HepG2 (cell line): ENCODE results near the gene PIK3IP1. TPM values are rescaled to one million over a fixed set of nuclear protein-coding genes. Genes with fewer than 3 reads are reported as not detected.

ENCODE experiments used
- AGO1 ChIP-seq: fragments of 200-400 bp; formaldehyde crosslinking; IDR thresholded peaks from 2 replicates; pipeline ENCODE4 v1.6.1; 2017; ENCODE audit warnings: mild to moderate bottlenecking, low read depth, low read length, moderate library complexity; ENCODE audit not compliant: poor library complexity, severe bottlenecking
- GLMP ChIP-seq: sonication (generic); formaldehyde crosslinking; IDR thresholded peaks from 2 replicates; pipeline ENCODE4 v1.9.0; 2021; ENCODE audit warnings: missing genetic modification reagents, mild to moderate bottlenecking, borderline replicate concordance
- HNRNPUL1 ChIP-seq: fragments of 200-400 bp; formaldehyde crosslinking; IDR thresholded peaks from 2 replicates; pipeline ENCODE4 v1.6.1; 2017; ENCODE audit warnings: low read depth, mild to moderate bottlenecking, low read length, moderate library complexity
- HOXD1 ChIP-seq: sonication (generic); formaldehyde crosslinking; IDR thresholded peaks from 2 replicates; pipeline ENCODE4 v1.5.0; 2020; ENCODE audit warnings: missing genetic modification reagents
- NPAS2 ChIP-seq: sonication (generic); formaldehyde crosslinking; IDR thresholded peaks from 2 replicates; pipeline ENCODE4 v1.8.0; 2022; ENCODE audit warnings: mild to moderate bottlenecking, missing genetic modification reagents, borderline replicate concordance
- PLRG1 ChIP-seq: fragments of 450-650 bp; conservative IDR thresholded peaks from 2 replicates; pipeline ENCODE4 v1.6.1; 2016
- POLR2AphosphoS5 ChIP-seq: IDR thresholded peaks from 2 replicates; pipeline ENCODE4 v1.6.1; 2012; ENCODE audit warnings: low read depth, low read length
- RFXAP ChIP-seq: sonication (generic); formaldehyde crosslinking; IDR thresholded peaks from 2 replicates; pipeline ENCODE4 v1.4.0; 2020; ENCODE audit warnings: missing genetic modification reagents, borderline replicate concordance
- SIN3A ChIP-seq: IDR thresholded peaks from 2 replicates; pipeline ENCODE4 v1.6.1; 2011; ENCODE audit warnings: low read depth, mild to moderate bottlenecking, control low read depth, low read length, borderline replicate concordance
- SMC3 ChIP-seq: IDR thresholded peaks from 2 replicates; pipeline ENCODE4 v1.6.1; 2011; ENCODE audit warnings: low read length, improper control_type of control experiment
- USF2 ChIP-seq, 2 experiments: sonication (generic) in 1 of 2; formaldehyde crosslinking in 1 of 2; IDR thresholded peaks; 2 replicates each; pipeline versions ENCODE4 v1.5.1 to v1.6.1; 2011 to 2020; ENCODE audit warnings: borderline replicate concordance in 1 of 2, low read depth in 1 of 2, low read length in 1 of 2, mild to moderate bottlenecking in 1 of 2, missing genetic modification reagents in 1 of 2, moderate library complexity in 1 of 2
- XRCC5 ChIP-seq: fragments of 200-400 bp; formaldehyde crosslinking; optimal IDR thresholded peaks from 2 replicates; pipeline ENCODE3; 2017; ENCODE audit warnings: mild to moderate bottlenecking, low read length
- ZBTB1 ChIP-seq: sonication (generic); formaldehyde crosslinking; IDR thresholded peaks from 2 replicates; pipeline ENCODE4 v1.4.0; 2020; ENCODE audit warnings: missing genetic modification reagents, borderline replicate concordance
- ZNF263 ChIP-seq: sonication (generic); formaldehyde crosslinking; IDR thresholded peaks from 2 replicates; pipeline ENCODE4 v1.4.0; 2020; ENCODE audit warnings: missing genetic modification reagents
- ZNF343 ChIP-seq: sonication (generic); formaldehyde crosslinking; IDR thresholded peaks from 2 replicates; pipeline ENCODE4 v1.4.0; 2020; ENCODE audit warnings: mild to moderate bottlenecking, missing genetic modification reagents
- ZNF577 ChIP-seq: sonication (generic); formaldehyde crosslinking; IDR thresholded peaks from 2 replicates; pipeline ENCODE4 v1.4.0; 2020; ENCODE audit warnings: mild to moderate bottlenecking, low read depth, missing genetic modification reagents, borderline replicate concordance
- ZNF678 ChIP-seq: sonication (generic); formaldehyde crosslinking; IDR thresholded peaks from 2 replicates; pipeline ENCODE4 v1.4.0; 2020; ENCODE audit warnings: mild to moderate bottlenecking, missing genetic modification reagents
- ZNF746 ChIP-seq: sonication (generic); formaldehyde crosslinking; IDR thresholded peaks from 2 replicates; pipeline ENCODE4 v1.8.0; 2022; ENCODE audit warnings: mild to moderate bottlenecking, missing genetic modification reagents
- ZNF761 ChIP-seq: sonication (generic); formaldehyde crosslinking; conservative IDR thresholded peaks from 2 replicates; pipeline ENCODE4 v1.4.0; 2020; ENCODE audit warnings: mild to moderate bottlenecking, missing genetic modification reagents
- ZNF788 ChIP-seq: sonication (generic); formaldehyde crosslinking; IDR thresholded peaks from 2 replicates; pipeline ENCODE4 v1.5.0; 2020; ENCODE audit warnings: mild to moderate bottlenecking, missing genetic modification reagents, borderline replicate concordance
- polyA plus RNA-seq, 8 experiments: library from polyadenylated mRNA; depleted of rRNA in 3 of 8; stranded (reverse) in 7 of 8; unstranded in 1 of 8; fragments of >200 nt; fragmentation: Illumina TruSeq in 4 of 8; extraction: Trizol in 4 of 8; gene quantifications; 2 replicates each; pipeline versions ENCODE4 v1.2.1 to v1.2.3, GENCODE V29; 2011 to 2016; ENCODE audit warnings: low read depth in 4 of 8, missing spikeins in 1 of 8, mixed read lengths in 1 of 8; ENCODE audit not compliant: insufficient read depth in 1 of 8
- total RNA-seq, 5 experiments: library from RNA; depleted of rRNA; stranded (reverse); fragments of >200 nt; fragmentation: Illumina TruSeq; extraction: Trizol; gene quantifications; 2 replicates each; pipeline ENCODE4 v1.2.3, GENCODE V29; 2016; ENCODE audit warnings: low read depth in 1 of 5
- TF ChIP-seq, protein P1 (sequence below): sonication (generic); formaldehyde crosslinking; IDR thresholded peaks from 2 replicates; pipeline ENCODE4 v1.4.0; 2020; ENCODE audit warnings: mild to moderate bottlenecking, missing genetic modification reagents
- TF ChIP-seq, protein P2 (sequence below): sonication (generic); formaldehyde crosslinking; IDR thresholded peaks from 2 replicates; pipeline ENCODE4 v1.4.0; 2020; ENCODE audit warnings: missing genetic modification reagents

Gene PIK3IP1
- total and polyA plus RNA-seq, 2 of the 13 experiments (the other 11 are each of a cell fraction or from before 2014, with no cell fraction given): 1.3 to 2.5 TPM

GRCh38 chr22:31290494-31291471 is 1.5 kb downstream of the PIK3IP1 start (continued):
- TF ChIP-seq SIN3A (peak; percentile 85; the same call in 1 of the 2 replicates), PLRG1 (no peak), ZNF761 (CRISPR knock-in tag) (no peak), ZNF746 (CRISPR knock-in tag) (0 out of 2 replicates have a peak, but pooled peaks have one; percentile 63), NPAS2 (no peak), ZNF788 (CRISPR knock-in tag) (peak; percentile 77; the same call in 1 of the 2 replicates), ZNF343 (no peak), GLMP (CRISPR knock-in tag) (no peak), ZNF263 (CRISPR knock-in tag) (peak; percentile 67), POLR2AphosphoS5 (no peak), ZNF678 (0 out of 2 replicates have a peak, but pooled peaks have one; percentile 57), ZBTB1 (no peak), XRCC5 (peak; percentile 56), HNRNPUL1 (no peak), HOXD1 (CRISPR knock-in tag) (peak; percentile 77; the same call in 1 of the 2 replicates), RFXAP (CRISPR knock-in tag) (peak; percentile 100), AGO1 (no peak), ZNF577 (no peak), SMC3 (no peak), USF2 (IDR thresholded peaks at IDR 0.05; ENCODE audit: low read depth, low read length) (no peak), USF2 (CRISPR knock-in tag; IDR thresholded peaks at IDR 0.05; ENCODE audit: borderline replicate concordance) (0 out of 2 replicates have a peak, but pooled peaks have one; percentile 32)
- TF ChIP-seq, protein P1, sequence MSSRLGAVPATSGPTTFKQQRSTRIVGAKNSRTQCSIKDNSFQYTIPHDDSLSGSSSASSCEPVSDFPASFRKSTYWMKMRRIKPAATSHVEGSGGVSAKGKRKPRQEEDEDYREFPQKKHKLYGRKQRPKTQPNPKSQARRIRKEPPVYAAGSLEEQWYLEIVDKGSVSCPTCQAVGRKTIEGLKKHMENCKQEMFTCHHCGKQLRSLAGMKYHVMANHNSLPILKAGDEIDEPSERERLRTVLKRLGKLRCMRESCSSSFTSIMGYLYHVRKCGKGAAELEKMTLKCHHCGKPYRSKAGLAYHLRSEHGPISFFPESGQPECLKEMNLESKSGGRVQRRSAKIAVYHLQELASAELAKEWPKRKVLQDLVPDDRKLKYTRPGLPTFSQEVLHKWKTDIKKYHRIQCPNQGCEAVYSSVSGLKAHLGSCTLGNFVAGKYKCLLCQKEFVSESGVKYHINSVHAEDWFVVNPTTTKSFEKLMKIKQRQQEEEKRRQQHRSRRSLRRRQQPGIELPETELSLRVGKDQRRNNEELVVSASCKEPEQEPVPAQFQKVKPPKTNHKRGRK (CRISPR knock-in tag): no peak
- TF ChIP-seq, protein P2, sequence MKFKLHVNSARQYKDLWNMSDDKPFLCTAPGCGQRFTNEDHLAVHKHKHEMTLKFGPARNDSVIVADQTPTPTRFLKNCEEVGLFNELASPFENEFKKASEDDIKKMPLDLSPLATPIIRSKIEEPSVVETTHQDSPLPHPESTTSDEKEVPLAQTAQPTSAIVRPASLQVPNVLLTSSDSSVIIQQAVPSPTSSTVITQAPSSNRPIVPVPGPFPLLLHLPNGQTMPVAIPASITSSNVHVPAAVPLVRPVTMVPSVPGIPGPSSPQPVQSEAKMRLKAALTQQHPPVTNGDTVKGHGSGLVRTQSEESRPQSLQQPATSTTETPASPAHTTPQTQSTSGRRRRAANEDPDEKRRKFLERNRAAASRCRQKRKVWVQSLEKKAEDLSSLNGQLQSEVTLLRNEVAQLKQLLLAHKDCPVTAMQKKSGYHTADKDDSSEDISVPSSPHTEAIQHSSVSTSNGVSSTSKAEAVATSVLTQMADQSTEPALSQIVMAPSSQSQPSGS (CRISPR knock-in tag): peak; percentile 98
